NCI-H345 treated with DMSO at 0.1 percent for 48 hours (cell line): ENCODE data around the gene YAP1.

Experiments
- DNase-seq: peaks from one replicate; lab custom pipeline; 2025; ENCODE audit not compliant: unreplicated experiment; lab: John Stamatoyannopoulos, UW

YAP1 gene

GRCh38 chr11:102157219-102157618 lies 47.0 kb downstream of the YAP1 start:
- peak; percentile 3 for DNase-seq

- DNase-seq = no peak
These were observed 48.0 kb downstream of the YAP1 start for GRCh38 chr11:102158164-102158735.

GRCh38 chr11:102163368-102163767 lies 53.1 kb downstream of the YAP1 start:
- no peak for DNase-seq

GRCh38 chr11:102166175-102167064 lies 56.2 kb downstream of the YAP1 start:
- DNase-seq = no peak

- DNase-seq = no peak
These were observed 58.2 kb downstream of the YAP1 start for GRCh38 chr11:102168481-102168880.

GRCh38 chr11:102171101-102171500 lies 60.9 kb downstream of the YAP1 start:
- DNase-seq = no peak

GRCh38 chr11:102172127-102172848 lies 62.0 kb downstream of the YAP1 start:
- DNase-seq = no peak

- no peak for DNase-seq
These were observed 66.9 kb downstream of the YAP1 start for GRCh38 chr11:102177126-102177525.

- DNase-seq = no peak
These were observed 67.9 kb downstream of the YAP1 start for GRCh38 chr11:102177974-102178631.

GRCh38 chr11:102179371-102179770 lies 69.1 kb downstream of the YAP1 start:
- DNase-seq = no peak

- no peak for DNase-seq
These were observed 74.2 kb downstream of the YAP1 start for GRCh38 chr11:102184269-102184987.

GRCh38 chr11:102186551-102187191 lies 76.4 kb downstream of the YAP1 start:
- DNase-seq = no peak

- DNase-seq = no peak
These were observed 77.3 kb downstream of the YAP1 start for GRCh38 chr11:102187416-102188151.

- no peak for DNase-seq
These were observed 78.2 kb downstream of the YAP1 start for GRCh38 chr11:102188488-102188887.

GRCh38 chr11:102191832-102192231 lies 81.6 kb downstream of the YAP1 start:
- no peak for DNase-seq

- no peak for DNase-seq
These were observed 82.3 kb downstream of the YAP1 start for GRCh38 chr11:102192349-102193066.

GRCh38 chr11:102194257-102194656 lies 84.0 kb downstream of the YAP1 start:
- DNase-seq = no peak

GRCh38 chr11:102194990-102195389 lies 84.7 kb downstream of the YAP1 start:
- no peak for DNase-seq

GRCh38 chr11:102196351-102196750 lies 86.1 kb downstream of the YAP1 start:
- DNase-seq = no peak
